Heart right ventricle (tissue), 16 donors: Measurements from ENCODE around the gene TSC22D1. TPM values are rescaled to one million over a fixed set of nuclear protein-coding genes. Genes with fewer than 3 reads are reported as not detected.

Experiments used
- ATAC-seq, 8 donors: fragments of 200-7000 bp; cut with Tn5 transposase; one replicate each; pipeline ENCODE4 v1.9.1; 2020; ENCODE audit warnings: mild to moderate bottlenecking in 8 of 8, moderate library complexity in 8 of 8, moderate number of reproducible peaks in 1 of 8
- DNase-seq, 2 donors: peaks; one replicate each; pipeline ENCODE4 v3.0.0-alpha.2; 2020
- H3K27ac ChIP-seq, 10 donors: fragments of 200-600 bp; sonication (generic) in 2 of 10; one replicate each; pipeline versions ENCODE4 v1.5.0 to v1.8.0; 2020 to 2022; ENCODE audit warnings: mild to moderate bottlenecking in 3 of 10
- H3K27me3 ChIP-seq, 7 donors: fragments of 200-600 bp; one replicate each; pipeline ENCODE4 v1.8.0; 2021 to 2022; ENCODE audit warnings: mild to moderate bottlenecking in 2 of 7
- H3K36me3 ChIP-seq, 9 donors: fragments of 200-600 bp; sonication (generic) in 1 of 9; one replicate each; pipeline versions ENCODE4 v1.5.0 to v1.8.0; 2020 to 2022; ENCODE audit warnings: mild to moderate bottlenecking in 2 of 9
- H3K4me1 ChIP-seq, 9 donors: fragments of 200-600 bp; sonication (generic) in 1 of 9; one replicate each; pipeline versions ENCODE4 v1.5.0 to v1.8.0; 2020 to 2022; ENCODE audit warnings: mild to moderate bottlenecking in 4 of 9
- H3K4me3 ChIP-seq, 10 donors: fragments of 200-600 bp; sonication (generic) in 2 of 10; one replicate each; pipeline versions ENCODE4 v1.5.0 to v1.8.0; 2020 to 2022; ENCODE audit warnings: mild to moderate bottlenecking in 7 of 10, moderate library complexity in 2 of 10
- H3K9me3 ChIP-seq, 11 donors: fragments of 200-600 bp in 10 of 11; sonication (generic) in 2 of 11; one replicate each; pipeline versions ENCODE4 v1.5.0 to v1.8.0; 2013 to 2022; ENCODE audit warnings: mild to moderate bottlenecking in 2 of 11, control low read depth in 1 of 11, moderate library complexity in 1 of 11
- WGBS, 2 donors: extraction: QIAGEN DNeasy Blood & Tissue Kit; methylation state at CpG; one replicate each; pipeline ENCODE4 v1.1.7; 2013; ENCODE audit warnings: inconsistent platforms in 1 of 2; 5-methylcytosine and 5-hydroxymethylcytosine counted together
- intact Hi-C, 10 donors: fragments of 100-400 bp; cut with DNase I; formaldehyde crosslinking; loops; one replicate each; pipeline versions ENCODE4 v1.11.1 to v1.14.2; 2022
- polyA plus RNA-seq, 2 donors: library from polyadenylated mRNA; stranded (reverse); fragments of 200-250 nt; gene quantifications; one replicate each; pipeline ENCODE4 v1.2.3, GENCODE V29; 2013
- total RNA-seq, 10 donors: library from RNA; stranded (reverse); fragmentation: NEBNext Ultra II Directional in 3 of 10; extraction: Animal tissue kit (Norgen Biotek cat#: 25700) in 3 of 10; gene quantifications; one replicate each; pipeline versions ENCODE4 v1.2.1 to v1.2.4, GENCODE V29; 2021 to 2023
- TF ChIP-seq, protein P1 (sequence below), 9 donors: fragments of 200-600 bp; sonication (generic) in 2 of 9; IDR thresholded peaks; one replicate each; pipeline versions ENCODE4 v1.5.0 to v1.8.0; 2021 to 2022; ENCODE audit warnings: antibody characterized with exemption in 9 of 9, mild to moderate bottlenecking in 5 of 9, moderate library complexity in 1 of 9
- donor health status: Arrhythmogenic right ventricular cardiomyopathy.
- donor health status: ischemic (EF 13 %, LVEDD 7.1; RV severe dilation, severe dysfunction).
- donor health status: healthy with polysubstance abuse.
- donor health status: DM: no; HTN: yes; CAD: no.
- donor health status: DM: no; HTN: no; CAD: no.
- donor health status: ischemic (EF 25% LVEDD 6.9; RV normal size, moderate dysfunction).
- donor health status: ischemic (EF 25% LVEDD 5.7; RV mildly dilated, moderate dysfunction).
- donor health status: healthy.
- donor health status: DM: yes; HTN: yes; CAD: no.
- donor health status: Ischemic cardiomyopathy.
- donor health status: ischemic (EF 35%, LVEDD 5.7; RV mildly dilated, moderate dysfunction).
- donor health status: nonischemic (EF 11% LVEDD 7.7; RV severe dilation, severe dysfunction).
- donor health status: DM: yes; HTN: yes; CAD: no.
- donor health status: PGD.
- donor health status: ischemic (EF 29% LVEDD 5.4; RV normal size, mild dysfunction).
- donor health status: nonischemic (EF 23%, LVEDD 6.1; RV moderate dilation, normal function).

TSC22D1 gene
- total and polyA plus RNA-seq, 12 donors = 48.5 to 200 (median 113) TPM

GRCh38 chr13:44412346-44412935, 163.7 kb downstream of the TSC22D1 start:
- H3K9me3 ChIP-seq = no peaks in the 10 kb centered on the region
- DNase-seq (no peak), ATAC-seq (no peak)
- no peaks in the 10 kb centered on the region for H3K27me3 ChIP-seq
- no peaks in the 10 kb centered on the region for H3K36me3 ChIP-seq
- H3K27ac ChIP-seq = no peak overlapping the region
- 76 to 81% methylated on average over 16 of the region's 16 CpGs for WGBS, 2 donors
- TF ChIP-seq, protein P1, sequence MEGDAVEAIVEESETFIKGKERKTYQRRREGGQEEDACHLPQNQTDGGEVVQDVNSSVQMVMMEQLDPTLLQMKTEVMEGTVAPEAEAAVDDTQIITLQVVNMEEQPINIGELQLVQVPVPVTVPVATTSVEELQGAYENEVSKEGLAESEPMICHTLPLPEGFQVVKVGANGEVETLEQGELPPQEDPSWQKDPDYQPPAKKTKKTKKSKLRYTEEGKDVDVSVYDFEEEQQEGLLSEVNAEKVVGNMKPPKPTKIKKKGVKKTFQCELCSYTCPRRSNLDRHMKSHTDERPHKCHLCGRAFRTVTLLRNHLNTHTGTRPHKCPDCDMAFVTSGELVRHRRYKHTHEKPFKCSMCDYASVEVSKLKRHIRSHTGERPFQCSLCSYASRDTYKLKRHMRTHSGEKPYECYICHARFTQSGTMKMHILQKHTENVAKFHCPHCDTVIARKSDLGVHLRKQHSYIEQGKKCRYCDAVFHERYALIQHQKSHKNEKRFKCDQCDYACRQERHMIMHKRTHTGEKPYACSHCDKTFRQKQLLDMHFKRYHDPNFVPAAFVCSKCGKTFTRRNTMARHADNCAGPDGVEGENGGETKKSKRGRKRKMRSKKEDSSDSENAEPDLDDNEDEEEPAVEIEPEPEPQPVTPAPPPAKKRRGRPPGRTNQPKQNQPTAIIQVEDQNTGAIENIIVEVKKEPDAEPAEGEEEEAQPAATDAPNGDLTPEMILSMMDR (IDR thresholded peaks at IDR 0.05) = no peak
- no peak overlapping the region for H3K4me3 ChIP-seq
- intact Hi-C loops = no loop called here
- H3K4me1 ChIP-seq = peaks cover 0 to 16% (median 0%) of the 10 kb centered on the region in 9 donors

DNA sequence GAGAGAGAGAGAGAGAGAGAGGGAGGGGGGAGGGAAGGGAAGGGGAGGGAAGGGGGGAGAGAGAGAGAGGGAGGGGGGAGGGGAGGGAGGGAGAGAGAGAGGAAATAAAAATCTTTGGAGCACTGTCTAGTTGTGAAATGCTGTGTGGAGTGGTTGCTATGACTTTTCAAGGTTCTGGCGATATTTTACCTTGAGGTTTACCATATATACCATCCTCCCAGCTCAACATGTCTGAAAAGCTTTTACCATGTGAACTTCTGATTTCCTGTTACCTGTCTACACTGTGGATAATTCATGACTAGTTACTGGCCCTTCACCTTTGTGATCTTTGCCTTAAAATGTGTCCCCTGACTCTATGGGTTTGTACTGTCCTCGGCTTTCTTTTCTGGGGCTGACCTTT, 164.3 kb downstream of the TSC22D1 start:
- Histone ChIP-seq H3K27me3 (no peaks in the 10 kb centered on the region), H3K4me1 (peaks cover 0 to 16% (median 0%) of the 10 kb centered on the region in 9 donors), H3K27ac (no peak overlapping the region), H3K4me3 (no peak overlapping the region), H3K9me3 (no peaks in the 10 kb centered on the region), H3K36me3 (no peaks in the 10 kb centered on the region)
- DNase-seq = no peak
- intact Hi-C loops = no loop called here
- no peak for ATAC-seq
- 89 to 98% methylated on average over 2 of the region's 2 CpGs for WGBS, 2 donors
- TF ChIP-seq, protein P1 (IDR thresholded peaks at IDR 0.05) = no peak

GRCh38 chr13:44410328-44410859, 165.7 kb downstream of the TSC22D1 start:
- Histone ChIP-seq H3K4me3 (no peak overlapping the region), H3K27me3 (no peaks in the 10 kb centered on the region), H3K36me3 (no peaks in the 10 kb centered on the region), H3K4me1 (peaks cover 0 to 5% (median 0%) of the 10 kb centered on the region in 9 donors), H3K9me3 (no peaks in the 10 kb centered on the region), H3K27ac (no peak overlapping the region)
- ATAC-seq (no peak), DNase-seq (no peak)
- WGBS, 2 donors = 86 to 90% methylated on average over 6 of the region's 6 CpGs
- intact Hi-C loops = no loop called here
- TF ChIP-seq, protein P1 (IDR thresholded peaks at IDR 0.05) = no peak

DNA sequence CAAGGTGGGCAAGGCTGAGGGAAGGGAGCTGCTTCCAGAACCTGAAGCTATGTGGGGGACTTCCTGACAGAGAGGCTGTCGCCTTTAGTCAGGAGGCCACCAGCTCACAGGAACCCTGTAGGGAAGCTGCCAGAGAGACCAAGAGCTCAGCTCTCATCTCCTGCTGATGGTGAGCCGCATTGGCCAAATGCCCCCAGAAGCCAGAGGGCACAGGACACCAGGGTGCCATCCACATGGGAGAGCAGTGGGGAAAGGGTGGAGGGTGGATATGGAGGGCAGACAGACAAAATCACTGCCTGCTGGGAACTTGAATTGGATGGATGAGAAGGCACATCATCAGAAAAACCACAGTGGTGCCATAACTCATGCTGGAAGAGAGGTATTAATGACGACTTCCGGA, 166.5 kb downstream of the TSC22D1 start:
- H3K27ac ChIP-seq = no peak overlapping the region
- no peaks in the 10 kb centered on the region for H3K36me3 ChIP-seq
- H3K9me3 ChIP-seq = no peaks in the 10 kb centered on the region
- H3K27me3 ChIP-seq = no peaks in the 10 kb centered on the region
- H3K4me1 ChIP-seq = peaks cover 0 to 5% (median 0%) of the 10 kb centered on the region in 9 donors
- H3K4me3 ChIP-seq = no peak overlapping the region
- WGBS, 2 donors = 83 to 86% methylated on average over 4 of the region's 4 CpGs
- TF ChIP-seq, protein P1 (IDR thresholded peaks at IDR 0.05) = no peak
- intact Hi-C loops = no loop called here
- DNase-seq (no peak), ATAC-seq (no peak)
